HEK293 (cell line): Measurements from ENCODE around the gene XNDC1N.
"Not testable (repeated sequence)": the region's sequence is repeated elsewhere in the genome, so short reads cannot be mapped to it uniquely, and the experiment has no call there.

Experiments used
- CTCF ChIA-PET: fragments of 350-600 bp; formaldehyde crosslinking; extraction: SDS; loops from one replicate; lab custom pipeline; 2021; ENCODE audit warnings: antibody characterized with exemption; lab: Yijun Ruan, JAX
- POLR2A ChIA-PET: fragments of 300-600 bp; formaldehyde crosslinking; extraction: SDS; loops from one replicate; lab custom pipeline; 2020; ENCODE audit warnings: antibody characterized with exemption, inconsistent platforms; lab: Yijun Ruan, JAX
- H3K27ac ChIP-seq: fragments of 200-500 bp; sonication (Bioruptor generic); 2 replicates; pipeline ENCODE4 v1.5.1; 2014; ENCODE audit warnings: low read depth, low read length, control low read depth, inconsistent platforms; ENCODE audit errors: extremely low read depth
- H3K36me3 ChIP-seq, 2 experiments: fragments of 200-500 bp in 1 of 2; sonication (Bioruptor generic) in 1 of 2; 1 replicate in 1 of 2; 2 replicates in 1 of 2; pipeline ENCODE4 v1.5.1; 2014 to 2017; ENCODE audit warnings: inconsistent platforms in 2 of 2, low read length in 2 of 2; ENCODE audit not compliant: control insufficient read depth in 2 of 2, insufficient read depth in 1 of 2
- H3K4me1 ChIP-seq: fragments of 200-500 bp; sonication (Bioruptor generic); 2 replicates; pipeline ENCODE4 v1.5.1; 2014; ENCODE audit warnings: mild to moderate bottlenecking, low read length, inconsistent platforms; ENCODE audit not compliant: control insufficient read depth, insufficient read depth
- H3K4me3 ChIP-seq: 2 replicates; pipeline ENCODE4 v1.5.1; 2011; ENCODE audit warnings: low read depth, mild to moderate bottlenecking, control low read depth, low read length, moderate library complexity
- H3K9me3 ChIP-seq: fragments of 200-500 bp; sonication (Bioruptor generic); 2 replicates; pipeline ENCODE4 v1.5.1; 2014; ENCODE audit warnings: low read depth, low read length, inconsistent platforms; ENCODE audit not compliant: control insufficient read depth, insufficient read depth
- GLI4 ChIP-seq: fragments of 450-650 bp; formaldehyde crosslinking; IDR thresholded peaks from 2 replicates; pipeline ENCODE4 v1.5.1; 2016; ENCODE audit warnings: missing biosample characterization, missing genetic modification characterization
- GLIS1 ChIP-seq: fragments of 450-650 bp; formaldehyde crosslinking; IDR thresholded peaks from 2 replicates; pipeline ENCODE4 v1.5.1; 2016; ENCODE audit warnings: missing biosample characterization, missing genetic modification characterization
- MZF1 ChIP-seq: fragments of 450-650 bp; formaldehyde crosslinking; IDR thresholded peaks from 2 replicates; pipeline ENCODE4 v1.5.1; 2017; ENCODE audit warnings: missing biosample characterization, missing genetic modification characterization, borderline replicate concordance
- PRDM6 ChIP-seq: fragments of 450-650 bp; formaldehyde crosslinking; IDR thresholded peaks from 2 replicates; pipeline ENCODE4 v1.5.1; 2017; ENCODE audit warnings: missing biosample characterization, missing genetic modification characterization
- TCF7L2 ChIP-seq: IDR thresholded peaks from 2 replicates; pipeline ENCODE4 v1.6.1; 2011; ENCODE audit warnings: low read depth, mild to moderate bottlenecking, inconsistent platforms, low read length, moderate library complexity, borderline replicate concordance
- ZBTB7A ChIP-seq: fragments of 450-650 bp; formaldehyde crosslinking; IDR thresholded peaks from 2 replicates; pipeline ENCODE4 v1.5.1; 2016; ENCODE audit warnings: low read depth, missing biosample characterization, missing genetic modification characterization
- ZNF175 ChIP-seq: fragments of 450-650 bp; formaldehyde crosslinking; IDR thresholded peaks from 2 replicates; pipeline ENCODE4 v1.5.1; 2016; ENCODE audit warnings: missing biosample characterization, missing genetic modification characterization
- ZNF239 ChIP-seq: fragments of 450-650 bp; formaldehyde crosslinking; IDR thresholded peaks from 2 replicates; pipeline ENCODE4 v1.5.1; 2016; ENCODE audit warnings: missing biosample characterization, missing genetic modification characterization
- ZNF302 ChIP-seq: fragments of 450-650 bp; formaldehyde crosslinking; IDR thresholded peaks from 2 replicates; pipeline ENCODE4 v1.5.1; 2016; ENCODE audit warnings: missing biosample characterization, missing genetic modification characterization, low read depth
- ZNF394 ChIP-seq: fragments of 450-650 bp; formaldehyde crosslinking; IDR thresholded peaks from 2 replicates; pipeline ENCODE4 v1.5.1; 2016; ENCODE audit warnings: missing biosample characterization, missing genetic modification characterization, mild to moderate bottlenecking, moderate library complexity, borderline replicate concordance
- ZNF433 ChIP-seq: fragments of 450-650 bp; formaldehyde crosslinking; IDR thresholded peaks from 2 replicates; pipeline ENCODE4 v1.5.1; 2016; ENCODE audit warnings: missing biosample characterization, missing genetic modification characterization, low read depth
- ZNF596 ChIP-seq: fragments of 450-650 bp; IDR thresholded peaks from 2 replicates; pipeline ENCODE4 v1.5.0; 2018; ENCODE audit warnings: missing biosample characterization, mild to moderate bottlenecking, missing genetic modification characterization, moderate library complexity
- ZNF626 ChIP-seq: fragments of 450-650 bp; sonication (Bioruptor Pico); formaldehyde crosslinking; IDR thresholded peaks from 2 replicates; pipeline ENCODE4 v1.5.1; 2018; ENCODE audit warnings: missing biosample characterization, missing genetic modification characterization, inconsistent platforms
- ZNF660 ChIP-seq: fragments of 450-650 bp; IDR thresholded peaks from 2 replicates; pipeline ENCODE4 v1.5.1; 2018; ENCODE audit warnings: missing biosample characterization, mild to moderate bottlenecking, missing genetic modification characterization
- ZNF707 ChIP-seq: fragments of 450-650 bp; formaldehyde crosslinking; IDR thresholded peaks from 2 replicates; pipeline ENCODE4 v1.5.1; 2016; ENCODE audit warnings: missing biosample characterization, missing genetic modification characterization
- ZNF785 ChIP-seq: fragments of 450-650 bp; formaldehyde crosslinking; IDR thresholded peaks from 2 replicates; pipeline ENCODE4 v1.5.1; 2016; ENCODE audit warnings: missing biosample characterization, missing genetic modification characterization
- ZSCAN18 ChIP-seq: fragments of 450-650 bp; formaldehyde crosslinking; IDR thresholded peaks from 2 replicates; pipeline ENCODE4 v1.5.1; 2016; ENCODE audit warnings: missing biosample characterization, missing genetic modification characterization

The XNDC1N gene

GRCh38 chr11:71913756-71914526 lies 14.5 kb downstream of the XNDC1N start:
- ChIA-PET POLR2A (no interaction called here), CTCF (interaction anchor here (0.7 kb wide), 1 partner anchor 36 kb away, joined by 3 read pairs; no protein-coding TSS in a partner anchor)

GRCh38 chr11:71911986-71912340 lies 16.4 kb downstream of the XNDC1N start:
- H3K4me3 ChIP-seq, H3K9me3 ChIP-seq, CTCF ChIA-PET, H3K4me1 ChIP-seq, POLR2A ChIA-PET, H3K27ac ChIP-seq: not testable (repeated sequence)
- peaks cover 3 to 58% of the 10 kb centered on the region in 2 experiments; a peak in 2 of 3 replicates for H3K36me3 ChIP-seq

More at GRCh38 chr11:71913756-71914526, 14.5 kb downstream of the XNDC1N start:
- H3K4me3 ChIP-seq, result no peak overlapping the region
- H3K4me1 ChIP-seq, result no peaks in the 10 kb centered on the region
- H3K27ac ChIP-seq, result no peak overlapping the region
- TF ChIP-seq ZNF302 (tag by site-specific recombination), result no peak
- TF ChIP-seq GLI4 (tag by site-specific recombination), result no peak
- TF ChIP-seq ZNF660 (tag by site-specific recombination), result no peak
- TF ChIP-seq ZNF596 (tag by site-specific recombination), result no peak
- TF ChIP-seq PRDM6, result no peak
- no peak for TF ChIP-seq ZBTB7A (tag by site-specific recombination)
- no peak for TF ChIP-seq ZNF626 (tag by site-specific recombination)
- TF ChIP-seq MZF1, result no peak
- TF ChIP-seq ZNF785 (tag by site-specific recombination), result no peak
- peaks cover 3 to 71% of the 10 kb centered on the region in 2 experiments; a peak in 2 of 3 replicates for H3K36me3 ChIP-seq
- no peaks in the 10 kb centered on the region for H3K9me3 ChIP-seq

- peaks cover 3 to 56% of the 10 kb centered on the region in 2 experiments; a peak in 2 of 3 replicates for H3K36me3 ChIP-seq
- POLR2A ChIA-PET, H3K4me1 ChIP-seq, H3K9me3 ChIP-seq, H3K27ac ChIP-seq, CTCF ChIA-PET, H3K4me3 ChIP-seq: not testable (repeated sequence)
Observed at GRCh38 chr11:71911321-71911985, 16.9 kb downstream of the XNDC1N start.

- H3K4me3 ChIP-seq, H3K9me3 ChIP-seq, H3K27ac ChIP-seq, CTCF ChIA-PET, POLR2A ChIA-PET, H3K4me1 ChIP-seq: not testable (repeated sequence)
- H3K36me3 ChIP-seq, result peaks cover 3 to 56% of the 10 kb centered on the region in 2 experiments; a peak in 2 of 3 replicates
Observed at GRCh38 chr11:71910775-71911174, 17.6 kb downstream of the XNDC1N start.

- H3K27ac ChIP-seq, result no peak overlapping the region
- no peaks in the 10 kb centered on the region for H3K4me1 ChIP-seq
- TF ChIP-seq ZNF239 (tag by site-specific recombination) (no peak), ZNF433 (tag by site-specific recombination) (no peak), GLIS1 (tag by site-specific recombination) (no peak), ZNF394 (tag by site-specific recombination) (no peak), ZNF175 (tag by site-specific recombination) (no peak), TCF7L2 (no peak), ZNF707 (no peak), ZSCAN18 (tag by site-specific recombination) (no peak)
- TF ChIP-seq, all 188 proteins: peak for 0
- H3K4me3 ChIP-seq, result no peak overlapping the region
- H3K9me3 ChIP-seq, result no peaks in the 10 kb centered on the region
- CTCF ChIA-PET, result interaction anchor here (1.4 kb wide), 1 partner anchor 69 kb away, joined by 4 read pairs; no protein-coding TSS in a partner anchor
- POLR2A ChIA-PET, result no interaction called here
- H3K36me3 ChIP-seq, result peaks cover 0 to 48% of the 10 kb centered on the region in 2 experiments; a peak in 2 of 3 replicates
Observed at GRCh38 chr11:71908218-71908617, 20.2 kb downstream of the XNDC1N start.

- H3K4me3 ChIP-seq, H3K9me3 ChIP-seq, CTCF ChIA-PET, H3K4me1 ChIP-seq, H3K27ac ChIP-seq, POLR2A ChIA-PET: not testable (repeated sequence)
- H3K36me3 ChIP-seq, result peaks cover 0 to 20% of the 10 kb centered on the region in 2 experiments; a peak in 1 of 3 replicates
Observed at GRCh38 chr11:71901137-71901536, 27.3 kb downstream of the XNDC1N start.
